GM18951 (cell line): ENCODE data around the gene SLC12A3.
"Not testable (repeated sequence)": the region's sequence is repeated elsewhere in the genome, so short reads cannot be mapped to it uniquely, and the experiment has no call there.

Experiments used
- POLR2A ChIP-seq: IDR thresholded peaks from 4 replicates; pipeline ENCODE4 v1.6.1; 2011; ENCODE audit warnings: mild to moderate bottlenecking; ENCODE audit not compliant: insufficient read length, insufficient read depth; ENCODE audit errors: extremely low read depth
- in situ Hi-C: fragments of 300-500 bp; cut with MboI; formaldehyde crosslinking; loops from one replicate; pipeline ENCODE4 v1.12.0; 2022; ENCODE audit warnings: low sequenced_read_pairs, mixed read lengths, inconsistent platforms; ENCODE audit not compliant: unreplicated experiment

The SLC12A3 gene

DNA sequence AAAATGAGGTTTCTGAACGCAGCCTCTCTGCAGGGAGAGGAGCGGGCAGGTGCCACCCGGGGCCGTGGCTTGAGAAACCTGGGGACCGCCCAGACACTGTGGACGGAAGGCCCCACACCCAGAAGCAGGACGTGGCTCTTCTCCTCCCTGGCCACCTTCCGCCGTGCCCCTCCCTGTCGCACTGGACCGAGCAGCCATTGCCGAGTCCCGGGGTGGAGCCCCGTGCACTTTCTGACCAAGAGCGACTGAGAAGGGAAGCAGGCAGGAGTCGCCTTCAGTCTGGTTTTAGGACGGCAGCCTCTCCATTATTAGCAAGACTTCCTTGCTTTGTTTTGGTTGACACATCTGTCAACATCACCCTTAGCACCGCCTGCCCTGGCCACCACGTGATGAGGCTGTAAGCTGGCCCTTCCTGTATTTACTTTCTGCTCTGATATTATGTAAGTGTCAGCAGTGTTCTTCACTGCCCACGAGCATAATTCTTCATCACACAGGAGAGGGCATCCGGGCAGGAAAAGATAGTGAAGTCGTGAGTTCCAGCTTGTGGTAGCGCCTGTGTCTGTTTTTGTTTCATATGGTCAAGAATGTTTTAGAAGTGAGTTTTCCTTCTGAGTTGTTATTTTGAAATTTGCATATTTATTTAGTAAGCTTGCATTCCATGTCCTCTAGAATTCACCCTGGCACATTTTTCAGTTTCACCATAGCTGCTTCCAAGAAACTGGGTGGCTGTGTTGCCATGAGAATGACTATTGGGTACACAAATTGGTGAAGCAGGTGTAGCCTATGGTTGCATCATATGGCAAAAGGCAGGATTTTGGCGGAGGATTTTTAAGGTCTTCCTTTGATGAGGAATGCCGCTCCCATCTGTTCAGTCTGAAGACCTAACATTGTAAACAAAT lies 68.0 kb downstream of the SLC12A3 start:
- in situ Hi-C loops: no loop called here
- TF ChIP-seq POLR2A: no peak

DNA sequence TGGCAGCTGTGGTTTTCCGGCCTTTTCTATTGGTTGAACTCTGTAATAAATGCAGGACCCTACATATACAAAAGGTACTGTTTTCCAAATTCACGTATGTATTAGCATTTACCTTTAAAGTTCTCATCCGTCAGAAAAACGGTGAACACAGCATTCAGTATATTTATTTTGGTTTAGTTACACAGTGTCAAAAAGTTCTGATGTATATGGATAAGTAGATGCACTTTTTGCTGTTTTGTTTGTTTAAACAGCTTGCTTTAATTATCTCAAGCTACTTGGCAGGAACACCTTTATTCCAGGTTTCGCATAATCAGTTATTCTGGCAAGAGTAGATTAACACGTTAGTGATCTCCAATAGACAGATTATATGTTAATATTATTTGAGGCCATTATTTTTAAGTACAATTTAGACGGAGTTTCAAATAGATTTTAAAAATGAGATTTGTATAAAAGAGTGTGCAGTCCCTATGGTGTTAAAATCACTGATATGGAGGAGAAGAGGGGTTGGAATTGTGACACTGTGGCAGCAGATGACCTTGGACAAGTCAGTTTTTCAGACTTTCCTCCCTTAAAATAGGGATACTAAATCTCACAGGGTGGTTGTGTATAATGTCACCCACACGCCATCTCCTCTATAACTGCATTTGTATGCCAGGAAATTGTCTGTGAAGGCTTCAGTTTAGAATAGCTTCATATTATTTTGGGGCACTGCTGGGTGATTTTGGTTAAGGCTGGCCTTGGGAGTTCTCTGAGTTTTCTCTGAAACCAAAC lies 69.0 kb downstream of the SLC12A3 start:
- in situ Hi-C loops: no loop called here
- no peak for TF ChIP-seq POLR2A

- peak; percentile 23 for TF ChIP-seq POLR2A
- in situ Hi-C loops: not testable (repeated sequence)
Observed at GRCh38 chr16:56934599-56935145, 69.7 kb downstream of the SLC12A3 start.

DNA sequence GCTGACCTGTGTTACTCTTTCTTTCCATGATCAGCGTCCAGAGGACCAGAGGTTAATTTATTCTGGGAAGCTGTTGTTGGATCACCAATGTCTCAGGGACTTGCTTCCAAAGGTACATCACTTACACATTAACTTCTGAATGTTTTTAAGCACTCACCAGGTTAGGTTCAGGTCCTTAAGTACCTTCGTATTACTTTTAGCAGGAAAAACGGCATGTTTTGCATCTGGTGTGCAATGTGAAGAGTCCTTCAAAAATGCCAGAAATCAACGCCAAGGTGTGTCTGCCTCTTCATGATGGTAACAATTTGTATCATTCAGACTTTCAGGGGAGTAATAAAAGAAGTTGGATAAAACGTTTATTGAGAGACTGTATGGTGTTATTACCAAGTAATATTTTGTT lies 70.2 kb downstream of the SLC12A3 start:
- in situ Hi-C loops: no loop called here
- TF ChIP-seq POLR2A: no peak

DNA sequence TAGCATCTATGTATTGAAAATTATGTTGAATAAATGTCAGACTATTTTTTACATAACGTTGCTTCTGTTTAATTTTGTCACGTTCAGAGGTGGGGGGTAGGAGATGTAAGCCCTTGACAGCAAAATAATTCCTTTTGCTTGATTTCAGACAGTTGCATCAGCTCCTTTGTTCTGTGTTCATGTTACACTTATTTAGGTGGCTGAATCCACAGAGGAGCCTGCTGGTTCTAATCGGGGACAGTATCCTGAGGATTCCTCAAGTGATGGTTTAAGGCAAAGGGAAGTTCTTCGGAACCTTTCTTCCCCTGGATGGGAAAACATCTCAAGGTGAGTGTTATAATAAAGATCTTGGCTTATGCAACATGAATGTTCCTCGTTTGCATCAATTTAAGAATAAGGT lies 71.5 kb downstream of the SLC12A3 start:
- in situ Hi-C loops: no loop called here
- no peak for TF ChIP-seq POLR2A

GRCh38 chr16:56936950-56937349 lies 71.9 kb downstream of the SLC12A3 start:
- TF ChIP-seq POLR2A: no peak
- in situ Hi-C loops: no loop called here

DNA sequence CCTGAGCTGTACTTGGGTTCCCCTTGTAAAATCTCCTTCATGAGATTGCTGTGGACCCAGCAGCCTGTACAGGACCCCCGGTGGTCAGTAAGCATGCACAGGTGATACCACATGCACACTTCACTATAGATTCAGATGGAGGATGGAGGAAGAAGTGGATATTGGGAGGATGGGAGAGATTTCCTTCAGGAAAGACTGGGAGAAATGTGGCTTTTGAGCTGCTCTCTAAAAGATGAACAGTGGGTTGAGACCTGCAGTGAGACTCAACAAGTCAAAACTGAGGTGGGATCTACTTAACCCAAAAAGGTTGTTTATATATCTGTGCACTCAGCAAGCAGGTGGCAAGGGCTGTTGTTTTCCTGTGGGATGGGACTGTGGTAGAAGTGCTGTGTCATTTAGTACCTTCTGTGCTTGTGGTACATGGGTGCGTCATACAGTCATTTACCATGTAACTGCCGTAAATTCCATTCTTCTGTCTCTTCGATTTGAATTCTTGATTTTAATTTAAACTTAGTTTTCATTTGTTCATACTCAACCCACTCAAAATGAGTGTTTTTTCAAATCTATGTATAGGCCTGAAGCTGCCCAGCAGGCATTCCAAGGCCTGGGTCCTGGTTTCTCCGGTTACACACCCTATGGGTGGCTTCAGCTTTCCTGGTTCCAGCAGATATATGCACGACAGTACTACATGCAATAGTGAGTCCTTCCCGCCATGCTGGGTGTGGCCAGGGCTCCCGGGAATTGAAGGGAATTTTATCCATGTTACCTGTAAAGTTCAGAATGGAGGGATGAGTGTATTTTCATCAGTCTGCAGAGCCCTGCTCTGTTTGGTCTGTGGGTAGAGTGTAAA lies 73.9 kb downstream of the SLC12A3 start:
- TF ChIP-seq POLR2A: peak; percentile 3
- in situ Hi-C loops: no loop called here

GRCh38 chr16:56939801-56940200 lies 74.8 kb downstream of the SLC12A3 start:
- in situ Hi-C loops: no loop called here
- TF ChIP-seq POLR2A: no peak

DNA sequence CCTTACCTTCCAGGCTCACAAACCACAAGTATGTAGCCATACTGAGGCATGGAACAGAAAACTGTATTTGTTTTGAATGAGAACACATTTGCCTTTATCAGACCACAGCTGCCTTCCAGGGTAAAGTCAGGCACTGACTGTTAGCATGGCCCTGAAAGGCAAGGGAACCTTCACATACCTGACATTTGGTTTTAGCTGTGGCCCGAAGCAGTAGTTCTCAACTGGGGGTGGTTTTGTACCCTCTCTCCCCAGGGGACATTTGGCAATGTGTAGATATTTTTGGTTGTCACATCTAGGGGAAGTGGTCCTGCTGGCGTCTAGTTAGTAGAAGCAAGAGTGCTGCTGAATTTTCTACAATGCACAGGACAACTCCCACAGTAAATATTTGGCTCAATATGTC lies 76.1 kb downstream of the SLC12A3 start:
- in situ Hi-C loops: no loop called here
- TF ChIP-seq POLR2A: peak; percentile 15

- peak; percentile 27 for TF ChIP-seq POLR2A
- in situ Hi-C loops: no loop called here
Observed at GRCh38 chr16:56941856-56942331, 76.9 kb downstream of the SLC12A3 start.

DNA sequence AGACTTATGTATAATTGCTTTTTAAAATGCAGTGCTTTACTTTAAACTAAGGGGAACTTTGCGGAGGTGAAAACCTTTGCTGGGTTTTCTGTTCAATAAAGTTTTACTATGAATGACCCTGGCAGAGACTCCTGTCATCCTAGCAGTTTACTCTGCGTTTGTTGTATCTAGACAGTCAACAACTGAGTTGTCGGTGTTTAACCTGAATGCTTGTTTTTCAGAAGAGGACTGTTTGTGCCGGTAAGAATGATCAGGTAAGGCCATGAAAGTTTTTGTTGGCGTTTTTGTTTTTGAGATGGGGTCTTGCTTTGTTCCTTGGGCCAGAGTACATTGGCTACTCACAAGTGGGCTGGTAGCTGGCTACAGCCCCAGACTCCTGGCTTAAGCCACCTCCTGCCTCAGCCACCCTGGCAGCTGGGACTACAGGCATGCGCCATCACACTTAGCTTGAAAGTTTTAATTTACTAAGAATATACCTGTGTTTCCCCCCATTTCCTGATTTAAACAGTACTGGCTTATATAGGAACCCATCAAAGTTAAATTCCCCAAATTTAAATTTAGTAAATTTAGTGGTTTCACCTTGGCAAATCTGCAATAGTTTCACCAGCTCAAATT lies 78.9 kb downstream of the SLC12A3 start:
- in situ Hi-C loops: no loop called here
- no peak for TF ChIP-seq POLR2A
